Measurements from ENCODE around the gene FAM118A. TPM values are rescaled to one million over a fixed set of nuclear protein-coding genes. Genes with fewer than 3 reads are reported as not detected.

The FAM118A gene
- total RNA-seq, 1 experiment from 2014 or later: 45.4 TPM

- no peak for DNase-seq (ENCODE audit: low spot score)
Measured at GRCh38 chr22:45376009-45376408, 66.3 kb downstream of the FAM118A start.

- DNase-seq (ENCODE audit: low spot score): no peak
Measured at GRCh38 chr22:45376703-45377102, 67.0 kb downstream of the FAM118A start.

GRCh38 chr22:45381348-45381747 lies 71.6 kb downstream of the FAM118A start:
- DNase-seq (ENCODE audit: low spot score): no peak

- DNase-seq (ENCODE audit: low spot score): no peak
Measured at GRCh38 chr22:45389546-45389945, 79.8 kb downstream of the FAM118A start.

Other genes with a start within 250 kb of the FAM118A start
- 70.9 and 121 TPM in 2 replicates for gene NUP50, start 146.0 kb upstream of the FAM118A start, total RNA-seq (2014; rRNA removed; shearing (Covaris generic))
- gene KIAA0930, start 69.0 kb upstream of the FAM118A start, total RNA-seq (2014; rRNA removed; shearing (Covaris generic)): 43.2 and 49.0 TPM in 2 replicates
- 4.7 and 6.0 TPM in 2 replicates for gene UPK3A, start 25.0 kb upstream of the FAM118A start, total RNA-seq (2014; rRNA removed; shearing (Covaris generic))
- gene SMC1B, start 103.7 kb downstream of the FAM118A start, total RNA-seq (2014; rRNA removed; shearing (Covaris generic)): not detected in 2 replicates
- gene RIBC2, start 103.8 kb downstream of the FAM118A start, total RNA-seq (2014; rRNA removed; shearing (Covaris generic)): 3.5 and 6.4 TPM in 2 replicates
- 0.43 and 0.63 TPM in 2 replicates for gene FBLN1, start 192.9 kb downstream of the FAM118A start, total RNA-seq (2014; rRNA removed; shearing (Covaris generic))